ENCODE data around the gene LRTM2.

DNA sequence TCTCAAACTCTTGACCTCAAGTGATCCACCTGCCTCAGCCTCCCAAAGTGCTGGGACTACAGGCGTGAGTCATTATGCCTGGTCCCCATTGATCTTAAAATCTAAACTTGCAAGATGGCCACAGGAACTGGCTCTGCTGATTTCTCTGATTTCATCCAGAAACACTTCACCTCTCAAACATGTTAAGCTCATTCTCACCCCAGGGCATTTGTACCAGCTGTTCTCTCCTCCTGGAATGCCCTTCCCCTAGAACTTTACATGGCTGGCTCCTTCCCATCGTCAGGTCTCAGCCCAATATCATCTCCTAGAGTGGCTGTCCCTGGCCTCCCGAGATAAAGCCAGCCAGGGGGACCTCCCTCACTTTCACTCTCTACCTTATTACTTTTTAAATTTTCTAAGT, 5.3 kb upstream of the LRTM2 start:
- TF ChIP-seq NFRKB (IDR thresholded peaks at IDR 0.05) (no peak), FOXM1 (IDR thresholded peaks at IDR 0.05; ENCODE audit: borderline replicate concordance) (no peak), CTBP1 (IDR thresholded peaks at IDR 0.05; ENCODE audit: borderline replicate concordance) (no peak), SP1 (IDR thresholded peaks at IDR 0.05) (no peak), ELF4 (IDR thresholded peaks at IDR 0.05) (no peak), FOXK2 (IDR thresholded peaks at IDR 0.05) (no peak), L3MBTL2 (conservative IDR thresholded peaks at IDR 0.05) (no peak), BHLHE40 (IDR thresholded peaks at IDR 0.05; ENCODE audit: borderline replicate concordance) (no peak), TARDBP (IDR thresholded peaks at IDR 0.05) (no peak)
- TF ChIP-seq, protein P1, sequence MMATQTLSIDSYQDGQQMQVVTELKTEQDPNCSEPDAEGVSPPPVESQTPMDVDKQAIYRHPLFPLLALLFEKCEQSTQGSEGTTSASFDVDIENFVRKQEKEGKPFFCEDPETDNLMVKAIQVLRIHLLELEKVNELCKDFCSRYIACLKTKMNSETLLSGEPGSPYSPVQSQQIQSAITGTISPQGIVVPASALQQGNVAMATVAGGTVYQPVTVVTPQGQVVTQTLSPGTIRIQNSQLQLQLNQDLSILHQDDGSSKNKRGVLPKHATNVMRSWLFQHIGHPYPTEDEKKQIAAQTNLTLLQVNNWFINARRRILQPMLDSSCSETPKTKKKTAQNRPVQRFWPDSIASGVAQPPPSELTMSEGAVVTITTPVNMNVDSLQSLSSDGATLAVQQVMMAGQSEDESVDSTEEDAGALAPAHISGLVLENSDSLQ (IDR thresholded peaks at IDR 0.05), result no peak
